GM12892 (cell line): ENCODE data around the gene CXCL12.

Experiments
- POLR2A ChIP-seq: IDR thresholded peaks from 2 replicates; pipeline ENCODE4 v1.6.1; 2011; ENCODE audit warnings: low read depth, low read length, control low read depth
- POLR2AphosphoS5 ChIP-seq: IDR thresholded peaks from 2 replicates; pipeline ENCODE4 v1.6.1; 2011; ENCODE audit warnings: low read depth, low read length, control low read depth
- TAF1 ChIP-seq: IDR thresholded peaks from 2 replicates; pipeline ENCODE4 v1.6.1; 2011; ENCODE audit warnings: low read depth, mild to moderate bottlenecking, control low read depth, low read length, borderline replicate concordance

- TF ChIP-seq POLR2A (no peak), POLR2AphosphoS5 (no peak), TAF1 (no peak)
These were observed 31.2 kb downstream of the CXCL12 start for GRCh38 chr10:44353721-44354120.
